GM18907 (cell line): Measurements from ENCODE around the gene CAMK2B.

Experiments
- ATAC-seq: cut with Tn5 transposase; IDR thresholded peaks from one replicate; pipeline ENCODE4 v1.9.1; 2021; ENCODE audit warnings: mild to moderate bottlenecking, moderate library complexity; ENCODE audit not compliant: unreplicated experiment

The CAMK2B gene

GRCh38 chr7:44330331-44330730 lies 4.9 kb upstream of the CAMK2B start:
- ATAC-seq = no peak

GRCh38 chr7:44329888-44330287 lies 4.5 kb upstream of the CAMK2B start:
- ATAC-seq = no peak

- ATAC-seq = no peak
Observed at GRCh38 chr7:44329081-44329480, 3.7 kb upstream of the CAMK2B start.

GRCh38 chr7:44327981-44328380 lies 2.6 kb upstream of the CAMK2B start:
- no peak for ATAC-seq

GRCh38 chr7:44326261-44327125 lies 1.1 kb upstream of the CAMK2B start:
- no peak for ATAC-seq

- no peak for ATAC-seq
Observed at GRCh38 chr7:44325811-44326241, 432 bp upstream of the CAMK2B start.

- no peak for ATAC-seq
Observed at GRCh38 chr7:44324481-44325200, 753 bp downstream of the CAMK2B start.

- ATAC-seq = no peak
Observed at GRCh38 chr7:44324204-44324480, 1.3 kb downstream of the CAMK2B start.

- ATAC-seq = no peak
Observed at GRCh38 chr7:44323381-44324203, 1.8 kb downstream of the CAMK2B start.

- ATAC-seq = no peak
Observed at GRCh38 chr7:44322631-44323363, 2.6 kb downstream of the CAMK2B start.

GRCh38 chr7:44321796-44322195 lies 3.6 kb downstream of the CAMK2B start:
- ATAC-seq = no peak

GRCh38 chr7:44320794-44321371 lies 4.5 kb downstream of the CAMK2B start:
- no peak for ATAC-seq

GRCh38 chr7:44320141-44320540 lies 5.3 kb downstream of the CAMK2B start:
- ATAC-seq = no peak

- no peak for ATAC-seq
Observed at GRCh38 chr7:44318332-44318731, 7.1 kb downstream of the CAMK2B start.

- no peak for ATAC-seq
Observed at GRCh38 chr7:44315301-44315903, 10.0 kb downstream of the CAMK2B start.

- no peak for ATAC-seq
Observed at GRCh38 chr7:44313621-44314031, 11.8 kb downstream of the CAMK2B start.

GRCh38 chr7:44313016-44313415 lies 12.4 kb downstream of the CAMK2B start:
- no peak for ATAC-seq

GRCh38 chr7:44311561-44312495 lies 13.6 kb downstream of the CAMK2B start:
- ATAC-seq = no peak
